ENCODE measurements around the gene THEM4. TPM values are rescaled to one million over a fixed set of nuclear protein-coding genes. Genes with fewer than 3 reads are reported as not detected.

Gene THEM4
- total RNA-seq, result 15.0 TPM
- long read RNA-seq, transcript THEM4-201 (6 exons, 2,377 nt), result major isoform, 7 of 19 reads
- long read RNA-seq, partial matches to known transcripts, result 2 of 19 reads
- long read RNA-seq, other reads (novel, unspliced or antisense), result 7 of 19 reads

DNA sequence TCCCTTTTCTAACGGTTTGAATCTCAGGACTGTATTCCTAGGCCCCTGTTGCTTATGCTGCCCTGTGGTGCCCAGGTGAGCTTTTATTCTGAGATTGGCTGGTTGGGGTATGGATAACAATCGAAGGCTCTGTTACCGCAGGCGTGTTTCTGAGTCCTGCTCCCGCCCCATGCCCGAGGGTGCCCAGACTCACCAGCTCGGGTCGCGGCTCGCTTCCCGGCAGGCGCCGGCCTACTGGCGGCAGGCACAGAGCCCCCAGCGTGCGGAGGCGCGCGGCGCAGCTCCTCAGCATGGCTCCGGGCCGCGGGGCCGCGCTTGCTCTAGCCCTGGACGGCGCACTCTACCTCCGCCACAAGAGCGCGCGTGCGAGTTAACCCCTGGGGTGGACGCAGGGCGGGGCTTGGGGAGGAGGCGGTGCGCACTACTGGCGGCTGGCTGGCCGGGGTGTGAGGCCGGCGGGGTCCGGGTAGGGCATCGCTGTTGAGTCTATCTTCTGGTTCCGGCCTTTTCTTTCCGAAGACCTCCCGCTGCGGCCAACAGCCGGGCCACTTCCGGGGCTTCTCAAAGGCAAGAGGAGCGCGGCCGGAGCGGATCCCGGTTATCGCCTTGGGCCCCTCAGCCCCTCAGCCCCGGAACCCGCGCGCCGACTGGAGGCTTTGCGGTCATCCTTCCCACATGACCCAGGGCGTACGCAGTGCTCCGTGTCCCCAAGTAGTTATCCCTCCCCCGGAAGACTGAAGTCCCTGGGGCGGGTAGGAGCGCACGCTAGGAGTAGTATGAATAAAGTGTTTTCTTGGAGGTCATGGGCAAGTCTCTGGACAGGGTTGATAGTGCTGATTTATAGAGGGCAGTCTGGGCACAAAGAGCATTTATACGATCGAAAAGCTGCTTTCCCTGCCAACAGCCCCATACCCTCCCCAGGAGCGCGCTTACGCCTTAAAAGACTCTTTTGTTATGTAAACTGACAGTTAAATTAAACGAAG lies at the start of gene THEM4:
TSS of gene THEM4 (minus strand) at position 345 of the 983 bp plus-strand sequence. CDS start at position 292, 53 bp downstream.
- peaks cover 30% of the 10 kb centered on the region for H3K4me1 ChIP-seq
- intact Hi-C loops (cut with DNase I), result no loop called here
- H3K4me3 ChIP-seq, result peak within 1 kb of the TSS; percentile 81
- no peaks in the 10 kb centered on the region for H3K27me3 ChIP-seq (ENCODE audit: low read depth)
- ATAC-seq (peak; percentile 99 to 100), DNase-seq (peak; percentile 99)
- peak within 1 kb of the TSS; percentile 94 for H3K27ac ChIP-seq
- peaks cover 4% of the 10 kb centered on the region for H3K9me3 ChIP-seq
- no peaks in the 10 kb centered on the region for H3K36me3 ChIP-seq
- TF ChIP-seq, protein P1, sequence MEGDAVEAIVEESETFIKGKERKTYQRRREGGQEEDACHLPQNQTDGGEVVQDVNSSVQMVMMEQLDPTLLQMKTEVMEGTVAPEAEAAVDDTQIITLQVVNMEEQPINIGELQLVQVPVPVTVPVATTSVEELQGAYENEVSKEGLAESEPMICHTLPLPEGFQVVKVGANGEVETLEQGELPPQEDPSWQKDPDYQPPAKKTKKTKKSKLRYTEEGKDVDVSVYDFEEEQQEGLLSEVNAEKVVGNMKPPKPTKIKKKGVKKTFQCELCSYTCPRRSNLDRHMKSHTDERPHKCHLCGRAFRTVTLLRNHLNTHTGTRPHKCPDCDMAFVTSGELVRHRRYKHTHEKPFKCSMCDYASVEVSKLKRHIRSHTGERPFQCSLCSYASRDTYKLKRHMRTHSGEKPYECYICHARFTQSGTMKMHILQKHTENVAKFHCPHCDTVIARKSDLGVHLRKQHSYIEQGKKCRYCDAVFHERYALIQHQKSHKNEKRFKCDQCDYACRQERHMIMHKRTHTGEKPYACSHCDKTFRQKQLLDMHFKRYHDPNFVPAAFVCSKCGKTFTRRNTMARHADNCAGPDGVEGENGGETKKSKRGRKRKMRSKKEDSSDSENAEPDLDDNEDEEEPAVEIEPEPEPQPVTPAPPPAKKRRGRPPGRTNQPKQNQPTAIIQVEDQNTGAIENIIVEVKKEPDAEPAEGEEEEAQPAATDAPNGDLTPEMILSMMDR (IDR thresholded peaks at IDR 0.05), result peak; percentile 46

DNA sequence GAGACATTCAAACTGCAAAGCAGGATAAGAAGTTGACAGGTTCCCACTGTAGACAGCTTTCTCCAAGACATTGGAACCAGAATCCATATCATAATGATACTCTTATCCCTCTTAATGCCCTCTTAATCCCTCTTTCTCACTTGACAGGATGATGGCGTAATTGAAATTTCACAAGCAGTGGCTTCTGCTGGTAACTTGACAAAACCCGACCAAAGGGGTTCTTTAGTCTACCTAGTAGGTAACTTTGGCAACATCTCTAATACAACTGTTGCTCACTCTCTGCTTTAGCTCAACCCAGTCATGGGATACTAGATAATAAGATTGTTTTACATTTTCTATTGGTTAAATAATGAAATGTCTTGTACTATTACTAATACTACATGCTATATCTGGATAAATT lies 49.6 kb upstream of the THEM4 start:
- Histone ChIP-seq H3K4me3 (no peak overlapping the region), H3K27ac (no peak overlapping the region), H3K9me3 (no peaks in the 10 kb centered on the region), H3K4me1 (peaks cover 34% of the 10 kb centered on the region), H3K36me3 (no peaks in the 10 kb centered on the region), H3K27me3 (ENCODE audit: low read depth) (no peaks in the 10 kb centered on the region)
- TF ChIP-seq, protein P1 (IDR thresholded peaks at IDR 0.05), result no peak
- intact Hi-C loops (cut with DNase I), result no loop called here
- no peak for DNase-seq
- ATAC-seq, result peak in 1 of 2 donors; percentile 52

DNA sequence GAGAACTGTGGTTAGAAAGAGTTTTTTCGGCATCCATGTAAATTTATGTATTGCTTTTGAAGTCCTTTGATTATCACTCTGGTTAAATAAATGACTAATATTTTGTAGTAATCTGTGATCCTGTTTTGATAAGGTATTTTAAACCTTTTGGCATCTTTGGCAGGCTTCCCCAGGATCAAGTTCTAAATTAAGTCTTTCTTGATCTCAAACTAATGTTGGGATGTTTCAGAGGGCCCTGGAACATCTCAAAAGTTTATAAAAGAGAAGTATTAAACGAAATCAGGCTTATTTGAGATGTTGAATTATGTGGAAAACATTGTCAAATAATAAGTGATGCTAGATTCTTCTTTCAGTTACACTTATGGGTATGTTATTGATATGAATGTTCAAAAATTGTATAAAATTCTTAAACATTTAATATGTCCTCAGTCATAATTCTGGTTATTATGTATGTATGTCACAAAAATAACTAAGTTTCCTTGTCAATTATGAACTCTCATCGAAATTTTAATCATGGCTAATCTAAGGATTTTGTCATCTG lies 47.7 kb upstream of the THEM4 start:
- no peaks in the 10 kb centered on the region for H3K9me3 ChIP-seq
- no peak overlapping the region for H3K27ac ChIP-seq
- no peaks in the 10 kb centered on the region for H3K27me3 ChIP-seq (ENCODE audit: low read depth)
- no peak for ATAC-seq
- DNase-seq, result no peak
- TF ChIP-seq, protein P1 (IDR thresholded peaks at IDR 0.05), result no peak
- peaks cover 20% of the 10 kb centered on the region for H3K4me1 ChIP-seq
- H3K4me3 ChIP-seq, result no peak overlapping the region
- intact Hi-C loops (cut with DNase I), result no loop called here
- H3K36me3 ChIP-seq, result no peaks in the 10 kb centered on the region

- DNase-seq, result no peak
- peak in 1 of 2 donors; percentile 43 for ATAC-seq
- TF ChIP-seq, protein P1 (IDR thresholded peaks at IDR 0.05), result no peak
- Histone ChIP-seq H3K27ac (no peak overlapping the region), H3K4me1 (peaks cover 6% of the 10 kb centered on the region), H3K9me3 (no peaks in the 10 kb centered on the region), H3K36me3 (no peaks in the 10 kb centered on the region), H3K27me3 (ENCODE audit: low read depth) (no peaks in the 10 kb centered on the region), H3K4me3 (no peak overlapping the region)
- intact Hi-C loops (cut with DNase I), result no loop called here
These were observed 44.2 kb upstream of the THEM4 start for GRCh38 chr1:151953409-151954094.

DNA sequence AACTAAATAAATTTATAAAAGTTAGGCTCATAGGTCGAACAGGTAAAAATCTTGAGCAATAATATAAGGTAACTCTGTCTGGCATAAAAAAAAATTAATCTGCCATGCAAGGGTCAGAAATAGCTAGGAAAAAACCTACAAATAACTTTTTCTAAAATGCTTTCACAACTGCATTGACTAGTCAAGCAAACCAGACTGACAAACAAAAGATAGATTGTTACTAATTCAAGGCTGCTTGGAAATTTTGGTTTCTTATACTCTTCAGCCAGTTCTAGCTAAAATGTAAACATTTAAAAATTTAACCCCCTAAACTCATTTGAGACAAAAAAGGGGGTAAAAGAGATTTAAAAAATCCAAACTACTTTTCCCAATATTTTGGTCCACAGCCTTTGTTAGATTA lies 43.5 kb upstream of the THEM4 start:
- no peak for ATAC-seq

More for the DNA sequence above, 43.5 kb upstream of the THEM4 start:
- intact Hi-C loops (cut with DNase I), result no loop called here
- H3K27me3 ChIP-seq (ENCODE audit: low read depth), result no peaks in the 10 kb centered on the region
- TF ChIP-seq, protein P1 (IDR thresholded peaks at IDR 0.05), result no peak
- no peaks in the 10 kb centered on the region for H3K36me3 ChIP-seq
- peaks cover 8% of the 10 kb centered on the region for H3K4me1 ChIP-seq
- no peak for DNase-seq
- no peak overlapping the region for H3K4me3 ChIP-seq
- H3K9me3 ChIP-seq, result no peaks in the 10 kb centered on the region
- H3K27ac ChIP-seq, result no peak overlapping the region
